H9 (cell line): ENCODE data around the gene FAM120A. TPM values are rescaled to one million over a fixed set of nuclear protein-coding genes. Genes with fewer than 3 reads are reported as not detected.

Experiments
- DNase-seq: peaks from one replicate; pipeline ENCODE4 v3.0.0-alpha.2; 2017
- H2AFZ ChIP-seq: one replicate; pipeline ENCODE4 v1.6.1; 2013; ENCODE audit warnings: mild to moderate bottlenecking, low read length, control low read depth, moderate library complexity
- H2AK5ac ChIP-seq: 2 replicates; pipeline ENCODE4 v1.6.1; 2013; ENCODE audit warnings: low read length, control low read depth, mixed read lengths; ENCODE audit not compliant: insufficient read length
- H2BK120ac ChIP-seq: one replicate; pipeline ENCODE4 v1.6.1; 2013; ENCODE audit warnings: low read depth, mild to moderate bottlenecking, low read length, control low read depth, inconsistent platforms; ENCODE audit not compliant: poor library complexity, severe bottlenecking
- H2BK12ac ChIP-seq: 2 replicates; pipeline ENCODE4 v1.6.1; 2013; ENCODE audit warnings: low read length, control low read depth, mixed read lengths, low read depth; ENCODE audit not compliant: insufficient read length
- H2BK15ac ChIP-seq: 2 replicates; pipeline ENCODE4 v1.6.1; 2013; ENCODE audit warnings: low read depth, low read length, control low read depth
- H2BK20ac ChIP-seq: one replicate; pipeline ENCODE4 v1.6.1; 2013; ENCODE audit warnings: low read depth, mild to moderate bottlenecking, low read length, control low read depth, inconsistent platforms; ENCODE audit not compliant: poor library complexity, severe bottlenecking
- H2BK5ac ChIP-seq: 2 replicates; pipeline ENCODE4 v1.6.1; 2013; ENCODE audit warnings: low read length, control low read depth, mixed read lengths; ENCODE audit not compliant: insufficient read length
- H3K14ac ChIP-seq: 2 replicates; pipeline ENCODE4 v1.6.1; 2013; ENCODE audit warnings: low read length, control low read depth; ENCODE audit not compliant: insufficient read depth
- H3K18ac ChIP-seq: 2 replicates; pipeline ENCODE4 v1.6.1; 2013; ENCODE audit warnings: low read depth, mild to moderate bottlenecking, mixed read lengths, low read length, control low read depth; ENCODE audit not compliant: insufficient read length
- H3K23ac ChIP-seq: 2 replicates; pipeline ENCODE4 v1.6.1; 2013; ENCODE audit warnings: low read length, control low read depth, mixed read lengths, low read depth; ENCODE audit not compliant: insufficient read length
- H3K23me2 ChIP-seq: 2 replicates; pipeline ENCODE4 v1.6.1; 2013; ENCODE audit warnings: low read depth, mild to moderate bottlenecking, mixed read lengths, low read length, control low read depth; ENCODE audit not compliant: insufficient read length, poor library complexity, severe bottlenecking
- H3K27ac ChIP-seq: 2 replicates; pipeline ENCODE4 v1.5.1; 2013; ENCODE audit warnings: low read length, control low read depth, mixed read lengths, low read depth; ENCODE audit not compliant: insufficient read length
- H3K27me3 ChIP-seq: 2 replicates; pipeline ENCODE4 v1.6.1; 2013; ENCODE audit warnings: low read length, control low read depth, inconsistent platforms; ENCODE audit not compliant: insufficient read depth
- H3K4ac ChIP-seq: 2 replicates; pipeline ENCODE4 v1.6.1; 2013; ENCODE audit warnings: low read depth, mild to moderate bottlenecking, control low read depth, inconsistent platforms, low read length, moderate library complexity
- H3K4me1 ChIP-seq: 2 replicates; pipeline ENCODE4 v1.6.1; 2013; ENCODE audit warnings: low read length, control low read depth, inconsistent platforms; ENCODE audit not compliant: insufficient read depth
- H3K4me2 ChIP-seq: 2 replicates; pipeline ENCODE4 v1.6.1; 2013; ENCODE audit warnings: low read length, control low read depth, mixed read lengths; ENCODE audit not compliant: insufficient read length, insufficient read depth
- H3K56ac ChIP-seq: 2 replicates; pipeline ENCODE4 v1.6.1; 2013; ENCODE audit warnings: low read depth, mild to moderate bottlenecking, mixed read lengths, low read length, control low read depth; ENCODE audit not compliant: insufficient read length
- H3K79me1 ChIP-seq: 2 replicates; pipeline ENCODE4 v1.6.1; 2013; ENCODE audit warnings: low read depth, mild to moderate bottlenecking, moderate library complexity, low read length, control low read depth, inconsistent platforms; ENCODE audit not compliant: insufficient read depth, poor library complexity, severe bottlenecking
- H3K79me2 ChIP-seq: 2 replicates; pipeline ENCODE4 v1.6.1; 2013; ENCODE audit warnings: low read length, control low read depth, inconsistent platforms; ENCODE audit not compliant: insufficient read depth
- H3K9ac ChIP-seq: 2 replicates; pipeline ENCODE4 v1.6.1; 2013; ENCODE audit warnings: low read length, control low read depth, mixed read lengths; ENCODE audit not compliant: insufficient read length; ENCODE audit errors: extremely low read depth
- H3K9me3 ChIP-seq: one replicate; pipeline ENCODE4 v1.6.1; 2013; ENCODE audit warnings: low read depth, low read length, inconsistent platforms; ENCODE audit not compliant: control insufficient read depth
- H3T11ph ChIP-seq: one replicate; pipeline ENCODE4 v1.6.1; 2013; ENCODE audit warnings: mild to moderate bottlenecking, low read length, control low read depth, inconsistent platforms
- H4K20me1 ChIP-seq: one replicate; pipeline ENCODE4 v1.6.1; 2013; ENCODE audit not compliant: control insufficient read depth, insufficient read length, insufficient read depth
- H4K5ac ChIP-seq: 2 replicates; pipeline ENCODE4 v1.6.1; 2013; ENCODE audit warnings: low read depth, mild to moderate bottlenecking, mixed read lengths, low read length, control low read depth; ENCODE audit not compliant: insufficient read length
- H4K8ac ChIP-seq: replicated peaks from 2 replicates; pipeline ENCODE4 v1.6.1; 2013; ENCODE audit warnings: low read length, control low read depth, mixed read lengths, low read depth; ENCODE audit not compliant: insufficient read length
- H4K91ac ChIP-seq: 2 replicates; pipeline ENCODE4 v1.6.1; 2013; ENCODE audit warnings: low read depth, mild to moderate bottlenecking, moderate library complexity, mixed read lengths, low read length, control low read depth; ENCODE audit not compliant: insufficient read length
- H3K27ac Mint-ChIP-seq, 3 experiments: 2 replicates in 2 of 3; 3 replicates in 1 of 3; pipeline ENCODE4 v1.8.0; 2020 to 2021; ENCODE audit warnings: mixed read lengths in 3 of 3, mild to moderate bottlenecking in 1 of 3, moderate library complexity in 1 of 3
- H3K27me3 Mint-ChIP-seq: 2 replicates; pipeline ENCODE4 v1.8.0; 2021; ENCODE audit warnings: low read depth, mild to moderate bottlenecking, moderate library complexity, mixed read lengths
- H3K36me3 Mint-ChIP-seq, 3 experiments: 2 replicates in 2 of 3; 3 replicates in 1 of 3; pipeline ENCODE4 v1.8.0; 2020 to 2021; ENCODE audit warnings: low read depth in 3 of 3, mixed read lengths in 3 of 3; ENCODE audit not compliant: insufficient read depth in 1 of 3
- H3K4me1 Mint-ChIP-seq, 2 experiments: 2 replicates each; pipeline ENCODE4 v1.8.0; 2020; ENCODE audit warnings: mixed read lengths in 2 of 2
- H3K4me3 Mint-ChIP-seq, 2 experiments: 2 replicates in 1 of 2; 3 replicates in 1 of 2; pipeline ENCODE4 v1.8.0; 2020 to 2021; ENCODE audit warnings: mild to moderate bottlenecking in 2 of 2, mixed read lengths in 2 of 2, moderate library complexity in 1 of 2
- H3K9me3 Mint-ChIP-seq, 2 experiments: 2 replicates in 1 of 2; 3 replicates in 1 of 2; pipeline ENCODE4 v1.8.0; 2020; ENCODE audit warnings: mild to moderate bottlenecking in 2 of 2, mixed read lengths in 2 of 2, moderate library complexity in 1 of 2
- WGBS: extraction: QIAGEN DNeasy Blood & Tissue Kit; methylation state at CpG from one replicate; pipeline ENCODE4 v1.1.7; 2013; ENCODE audit warnings: missing lambda C conversion rate, low lambda C conversion rate, mixed read lengths; ENCODE audit not compliant: insufficient read length; ENCODE audit errors: extremely low coverage; 5-methylcytosine and 5-hydroxymethylcytosine counted together
- total RNA-seq: library from RNA; stranded (reverse); gene quantifications from 2 replicates; pipeline ENCODE4 v1.2.1, GENCODE V29; 2021
- TF ChIP-seq, protein P1 (sequence below): fragments of 200-600 bp; sonication (generic); conservative IDR thresholded peaks from 3 replicates; pipeline ENCODE4 v1.8.0; 2021; ENCODE audit warnings: antibody characterized with exemption, mild to moderate bottlenecking

FAM120A gene
- total RNA-seq, 1 experiment from 2014 or later, result 57.7 TPM

DNA sequence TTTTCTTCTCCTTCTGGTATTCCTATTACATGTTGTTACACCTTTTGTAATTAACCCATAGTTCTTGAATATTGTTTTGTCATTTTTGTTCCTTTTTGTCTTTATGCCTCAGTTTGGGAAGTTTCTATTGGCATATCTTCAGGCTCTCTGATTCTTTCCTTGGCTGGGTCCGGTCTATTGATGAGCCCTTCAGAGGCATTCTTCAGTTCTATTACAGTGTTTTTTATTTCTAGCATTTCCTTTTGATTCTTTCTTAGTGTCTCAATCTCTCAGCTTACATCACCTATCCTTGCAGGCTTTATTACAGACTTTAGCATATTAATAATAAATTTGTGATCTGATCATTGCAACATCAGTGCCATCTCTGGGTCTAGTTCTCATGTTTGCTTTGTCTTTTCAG, 158.7 kb downstream of the FAM120A start:
- Histone ChIP-seq H2BK20ac (no peak overlapping the region), H3K9ac (no peak overlapping the region), H3K18ac (no peak overlapping the region), H3T11ph (no peak overlapping the region), H2AFZ (no peak overlapping the region), H3K9me3 (no peaks in the 10 kb centered on the region), H3K23me2 (no peaks in the 10 kb centered on the region), H4K5ac (no peak overlapping the region), H2BK12ac (no peak overlapping the region), H3K23ac (no peak overlapping the region), H3K79me2 (peaks cover 6% of the 10 kb centered on the region; the same call in 1 of the 2 replicates), H4K8ac (no peak overlapping the region), H2AK5ac (no peak overlapping the region), H3K79me1 (peaks cover 2% of the 10 kb centered on the region), H3K14ac (no peak overlapping the region), H2BK5ac (no peak overlapping the region), H4K20me1 (no peaks in the 10 kb centered on the region), H3K4me2 (no peak overlapping the region), H2BK120ac (no peak overlapping the region), H4K91ac (no peak overlapping the region), H3K4ac (no peak overlapping the region), H3K4me1 (no peaks in the 10 kb centered on the region), H3K27me3 (no peaks in the 10 kb centered on the region), H3K56ac (no peak overlapping the region), H2BK15ac (no peak overlapping the region), H3K27ac (no peak overlapping the region)
- no peak overlapping the region for H3K4me3 Mint-ChIP-seq
- H3K27ac Mint-ChIP-seq, result no peak overlapping the region
- DNase-seq, result no peak
- no CpG with 5 or more reads among the region's 1 CpG for WGBS
- H3K27me3 Mint-ChIP-seq, result no peaks in the 10 kb centered on the region
- H3K4me1 Mint-ChIP-seq, result peaks cover 0 to 4% of the 10 kb centered on the region in 2 experiments; a peak in 2 of 4 replicates
- TF ChIP-seq, protein P1, sequence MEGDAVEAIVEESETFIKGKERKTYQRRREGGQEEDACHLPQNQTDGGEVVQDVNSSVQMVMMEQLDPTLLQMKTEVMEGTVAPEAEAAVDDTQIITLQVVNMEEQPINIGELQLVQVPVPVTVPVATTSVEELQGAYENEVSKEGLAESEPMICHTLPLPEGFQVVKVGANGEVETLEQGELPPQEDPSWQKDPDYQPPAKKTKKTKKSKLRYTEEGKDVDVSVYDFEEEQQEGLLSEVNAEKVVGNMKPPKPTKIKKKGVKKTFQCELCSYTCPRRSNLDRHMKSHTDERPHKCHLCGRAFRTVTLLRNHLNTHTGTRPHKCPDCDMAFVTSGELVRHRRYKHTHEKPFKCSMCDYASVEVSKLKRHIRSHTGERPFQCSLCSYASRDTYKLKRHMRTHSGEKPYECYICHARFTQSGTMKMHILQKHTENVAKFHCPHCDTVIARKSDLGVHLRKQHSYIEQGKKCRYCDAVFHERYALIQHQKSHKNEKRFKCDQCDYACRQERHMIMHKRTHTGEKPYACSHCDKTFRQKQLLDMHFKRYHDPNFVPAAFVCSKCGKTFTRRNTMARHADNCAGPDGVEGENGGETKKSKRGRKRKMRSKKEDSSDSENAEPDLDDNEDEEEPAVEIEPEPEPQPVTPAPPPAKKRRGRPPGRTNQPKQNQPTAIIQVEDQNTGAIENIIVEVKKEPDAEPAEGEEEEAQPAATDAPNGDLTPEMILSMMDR, result no peak
- peaks cover 16 to 17% of the 10 kb centered on the region in 2 experiments for H3K9me3 Mint-ChIP-seq
- peaks cover 12 to 30% (median 14%) of the 10 kb centered on the region in 3 experiments for H3K36me3 Mint-ChIP-seq
